SH-SY5Y (cell line): ENCODE measurements around the gene MC1R.

Source experiments
- GATA2 ChIP-seq: IDR thresholded peaks from 2 replicates; pipeline ENCODE4 v1.6.1; 2011; ENCODE audit warnings: mild to moderate bottlenecking, low read depth, low read length
- GATA3 ChIP-seq: IDR thresholded peaks from 2 replicates; pipeline ENCODE4 v1.6.1; 2011; ENCODE audit warnings: low read depth, mild to moderate bottlenecking, low read length, moderate library complexity

DNA sequence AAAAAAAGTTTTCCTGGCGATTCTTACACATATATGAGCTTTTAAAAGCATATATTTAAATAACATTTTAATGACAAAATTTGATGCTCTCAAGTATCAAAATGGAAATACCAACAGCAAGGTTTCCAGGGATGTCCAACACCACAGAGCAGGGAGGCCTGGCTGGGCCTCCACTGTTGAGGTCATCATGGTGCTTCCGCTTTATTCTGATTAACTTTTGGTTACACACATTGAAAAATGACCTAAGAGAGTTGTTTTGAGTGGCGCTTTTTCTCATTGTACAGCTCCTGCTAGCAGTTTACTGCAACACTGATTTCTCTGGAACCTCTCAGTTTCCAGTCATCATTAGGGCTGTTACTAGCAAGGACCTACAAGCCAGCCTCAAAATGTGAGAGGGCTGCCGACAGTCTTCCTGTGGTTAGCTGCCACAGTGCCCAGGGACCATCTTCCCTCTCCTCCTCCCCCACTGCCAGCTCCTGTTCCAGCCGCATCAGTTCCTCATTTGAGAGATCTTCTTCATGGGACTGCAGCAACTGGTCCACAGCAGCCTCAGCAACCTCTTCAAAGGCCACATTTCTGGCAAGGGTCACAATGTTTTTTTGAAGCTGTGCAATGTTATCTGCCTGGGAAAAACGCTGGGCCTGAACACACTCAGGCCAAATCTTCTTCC lies 51.2 kb downstream of the MC1R start:
- no peak for TF ChIP-seq GATA2
- no peak for TF ChIP-seq GATA3
